H1 (cell line): Measurements from ENCODE around the gene DDX55.

ENCODE experiments used
- CREB1 ChIP-seq: IDR thresholded peaks from 2 replicates; pipeline ENCODE4 v1.6.1; 2012; ENCODE audit warnings: inconsistent platforms
- EP300 ChIP-seq, 2 experiments: IDR thresholded peaks; 1 replicate in 1 of 2; 2 replicates in 1 of 2; pipeline ENCODE4 v1.6.1; 2011 to 2012; ENCODE audit warnings: low read depth in 2 of 2, low read length in 2 of 2, mild to moderate bottlenecking in 2 of 2, borderline replicate concordance in 1 of 2, inconsistent platforms in 1 of 2, moderate library complexity in 1 of 2
- EZH2 ChIP-seq: fragments of 200-600 bp; sonication (generic); IDR thresholded peaks from 2 replicates; pipeline ENCODE4 v1.7.1; 2012; ENCODE audit warnings: low read depth, mild to moderate bottlenecking, moderate library complexity, low read length, inconsistent platforms; ENCODE audit not compliant: severe bottlenecking
- POLR2A ChIP-seq, 2 experiments: IDR thresholded peaks; 1 replicate in 1 of 2; 2 replicates in 1 of 2; pipeline ENCODE4 v1.6.1; 2011; ENCODE audit warnings: low read depth in 2 of 2, low read length in 2 of 2, mild to moderate bottlenecking in 2 of 2; ENCODE audit errors: control extremely low read depth in 1 of 2
- SIN3A ChIP-seq, 2 experiments: IDR thresholded peaks in 1 of 2; conservative IDR thresholded peaks in 1 of 2; 2 replicates each; pipeline ENCODE4 v1.6.1; 2011 to 2012; ENCODE audit warnings: low read length in 2 of 2, improper control_type of control experiment in 1 of 2, low read depth in 1 of 2, mild to moderate bottlenecking in 1 of 2
- YY1 ChIP-seq: IDR thresholded peaks from 2 replicates; pipeline ENCODE4 v1.6.1; 2011; ENCODE audit warnings: low read depth, mild to moderate bottlenecking, low read length
- TF ChIP-seq, protein P1 (sequence below), 3 experiments: IDR thresholded peaks; 1 replicate in 2 of 3; 2 replicates in 1 of 3; pipeline versions ENCODE4 v1.5.1 to v1.6.1; 2011; ENCODE audit warnings: low read length in 3 of 3, mild to moderate bottlenecking in 3 of 3, inconsistent platforms in 2 of 3, low read depth in 1 of 3, moderate library complexity in 1 of 3; ENCODE audit not compliant: insufficient read depth in 1 of 3; ENCODE audit errors: control extremely low read depth in 1 of 3

DNA sequence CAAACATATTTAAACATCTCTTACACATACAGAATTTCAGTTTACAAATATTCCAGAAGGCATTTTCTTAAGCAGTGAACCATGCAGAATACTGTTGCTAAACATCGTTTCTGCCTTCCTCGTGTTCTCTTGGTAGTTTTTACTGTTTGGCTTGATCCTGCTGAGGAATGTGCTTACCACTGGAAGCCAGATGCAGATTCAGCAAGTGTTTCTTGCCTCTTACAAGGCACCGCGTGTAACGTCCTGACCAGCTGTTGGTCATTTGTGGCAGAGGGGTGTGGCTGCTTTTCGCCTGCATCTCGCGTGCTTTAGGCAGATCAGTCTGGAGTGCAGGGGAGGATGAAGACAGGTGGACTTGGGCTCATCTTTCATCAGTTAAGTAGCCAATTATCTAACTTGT lies 19.2 kb downstream of the DDX55 start:
- no peak for TF ChIP-seq YY1
- TF ChIP-seq, protein P1, sequence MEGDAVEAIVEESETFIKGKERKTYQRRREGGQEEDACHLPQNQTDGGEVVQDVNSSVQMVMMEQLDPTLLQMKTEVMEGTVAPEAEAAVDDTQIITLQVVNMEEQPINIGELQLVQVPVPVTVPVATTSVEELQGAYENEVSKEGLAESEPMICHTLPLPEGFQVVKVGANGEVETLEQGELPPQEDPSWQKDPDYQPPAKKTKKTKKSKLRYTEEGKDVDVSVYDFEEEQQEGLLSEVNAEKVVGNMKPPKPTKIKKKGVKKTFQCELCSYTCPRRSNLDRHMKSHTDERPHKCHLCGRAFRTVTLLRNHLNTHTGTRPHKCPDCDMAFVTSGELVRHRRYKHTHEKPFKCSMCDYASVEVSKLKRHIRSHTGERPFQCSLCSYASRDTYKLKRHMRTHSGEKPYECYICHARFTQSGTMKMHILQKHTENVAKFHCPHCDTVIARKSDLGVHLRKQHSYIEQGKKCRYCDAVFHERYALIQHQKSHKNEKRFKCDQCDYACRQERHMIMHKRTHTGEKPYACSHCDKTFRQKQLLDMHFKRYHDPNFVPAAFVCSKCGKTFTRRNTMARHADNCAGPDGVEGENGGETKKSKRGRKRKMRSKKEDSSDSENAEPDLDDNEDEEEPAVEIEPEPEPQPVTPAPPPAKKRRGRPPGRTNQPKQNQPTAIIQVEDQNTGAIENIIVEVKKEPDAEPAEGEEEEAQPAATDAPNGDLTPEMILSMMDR (IDR thresholded peaks at IDR 0.05; ENCODE audit: control extremely low read depth in 1 of 3, insufficient read depth in 1 of 3, low read depth in 1 of 3, low read length in 3 of 3) = no peak
- no peak for TF ChIP-seq POLR2A (IDR thresholded peaks at IDR 0.05; ENCODE audit: control extremely low read depth in 1 of 2, low read depth in 2 of 2, low read length in 2 of 2)
- TF ChIP-seq EZH2 = no peak
- TF ChIP-seq CREB1 = no peak
- TF ChIP-seq EP300 (IDR thresholded peaks at IDR 0.05; ENCODE audit: borderline replicate concordance in 1 of 2, low read depth in 2 of 2, low read length in 2 of 2) = no peak
- TF ChIP-seq SIN3A (conservative IDR thresholded peaks at IDR 0.05 in 1 of 2, IDR thresholded peaks at IDR 0.05 in 1 of 2; ENCODE audit: low read depth in 1 of 2, low read length in 2 of 2) = no peak
